Measurements from ENCODE around the gene MBD1.

MBD1 gene

GRCh38 chr18:50315100-50315871 is 34.0 kb upstream of the MBD1 start:
- TF ChIP-seq TAF1 (IDR thresholded peaks at IDR 0.05; ENCODE audit: borderline replicate concordance, insufficient read depth, low read length): no peak

GRCh38 chr18:50313873-50314460 is 32.6 kb upstream of the MBD1 start:
- no peak for TF ChIP-seq SIN3A (IDR thresholded peaks at IDR 0.05; ENCODE audit: borderline replicate concordance, insufficient read depth, low read length)
- TF ChIP-seq REST (IDR thresholded peaks at IDR 0.05; ENCODE audit: insufficient read depth in 1 of 2, low read depth in 2 of 2, low read length in 2 of 2): no peak
- TF ChIP-seq POLR2AphosphoS5 (IDR thresholded peaks at IDR 0.05; ENCODE audit: low read depth, low read length): no peak
- TF ChIP-seq TAF1 (IDR thresholded peaks at IDR 0.05; ENCODE audit: borderline replicate concordance, insufficient read depth, low read length): no peak
- no peak for TF ChIP-seq FOXP2 (optimal IDR thresholded peaks at IDR 0.05; ENCODE audit: borderline replicate concordance, extremely low read depth, extremely low read length, insufficient read depth)

- TF ChIP-seq SIN3A (IDR thresholded peaks at IDR 0.05; ENCODE audit: borderline replicate concordance, insufficient read depth, low read length) (no peak), REST (IDR thresholded peaks at IDR 0.05; ENCODE audit: insufficient read depth in 1 of 2, low read depth in 2 of 2, low read length in 2 of 2) (no peak), POLR2AphosphoS5 (IDR thresholded peaks at IDR 0.05; ENCODE audit: low read depth, low read length) (no peak)
These were observed 31.8 kb upstream of the MBD1 start for GRCh38 chr18:50313031-50313607.

DNA sequence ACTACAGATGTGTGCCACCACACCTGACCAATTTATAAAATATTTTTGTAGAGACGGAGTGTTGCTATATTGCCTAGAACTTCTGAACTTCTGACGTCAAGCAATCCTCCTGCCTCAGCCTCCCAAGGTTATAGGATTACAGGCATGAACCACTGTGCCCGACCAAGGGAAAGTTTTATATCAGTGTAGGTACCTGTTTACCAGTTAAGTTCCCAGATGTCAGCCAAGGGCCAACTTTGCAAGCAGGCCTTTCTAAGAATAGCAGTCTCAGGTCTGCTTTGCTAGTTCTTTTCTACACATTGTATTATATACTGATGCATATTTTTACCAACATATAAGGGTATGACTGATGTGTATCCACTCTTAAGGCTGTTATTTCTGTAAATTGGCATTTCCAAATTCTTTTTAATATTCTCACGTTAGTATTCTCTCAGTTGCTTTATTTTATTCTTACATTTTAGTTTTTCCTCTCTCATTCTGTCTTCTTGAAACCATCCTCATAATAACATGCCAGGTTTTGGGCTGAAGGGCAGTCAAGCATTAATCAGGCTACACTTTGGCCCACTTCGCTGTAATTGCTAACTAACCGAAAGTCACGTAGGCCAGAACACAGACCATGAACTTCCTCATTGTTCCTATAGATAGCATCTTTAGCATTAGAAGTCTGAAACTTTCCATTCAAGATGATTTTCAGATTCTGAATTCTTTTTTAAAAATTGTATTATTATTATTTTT is 31.1 kb upstream of the MBD1 start:
- TF ChIP-seq SIN3A (IDR thresholded peaks at IDR 0.05; ENCODE audit: borderline replicate concordance, insufficient read depth, low read length) (no peak), TAF1 (IDR thresholded peaks at IDR 0.05; ENCODE audit: borderline replicate concordance, insufficient read depth, low read length) (no peak), POLR2AphosphoS5 (IDR thresholded peaks at IDR 0.05; ENCODE audit: low read depth, low read length) (no peak), REST (IDR thresholded peaks at IDR 0.05; ENCODE audit: insufficient read depth in 1 of 2, low read depth in 2 of 2, low read length in 2 of 2) (no peak), FOXP2 (optimal IDR thresholded peaks at IDR 0.05; ENCODE audit: borderline replicate concordance, extremely low read depth, extremely low read length, insufficient read depth) (no peak)

DNA sequence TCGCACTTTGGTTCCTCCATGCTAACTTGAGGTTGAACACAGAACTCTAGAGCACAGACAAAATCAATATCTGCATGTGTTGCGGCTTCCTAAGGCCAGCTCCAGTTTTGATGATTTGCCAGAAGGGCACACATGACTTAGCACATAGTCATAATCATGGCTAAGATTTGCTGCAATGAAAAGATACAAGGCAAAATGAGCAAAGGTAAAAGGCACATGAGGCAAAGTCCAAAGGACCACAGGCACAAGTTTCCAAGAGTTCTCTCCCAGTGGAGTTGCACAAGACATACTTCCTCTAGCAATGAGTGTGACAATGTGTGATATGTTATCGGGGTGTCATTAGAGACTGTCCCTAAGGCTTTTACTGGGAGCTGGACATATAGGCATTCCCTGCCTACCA is 30.3 kb upstream of the MBD1 start:
- no peak for TF ChIP-seq POLR2AphosphoS5 (IDR thresholded peaks at IDR 0.05; ENCODE audit: low read depth, low read length)
- TF ChIP-seq REST (IDR thresholded peaks at IDR 0.05; ENCODE audit: insufficient read depth in 1 of 2, low read depth in 2 of 2, low read length in 2 of 2): no peak
